Esophagus muscularis mucosa (tissue), 4 donors: Measurements from ENCODE around the gene PYURF. TPM values are rescaled to one million over a fixed set of nuclear protein-coding genes. Genes with fewer than 3 reads are reported as not detected.

Experiments
- DNase-seq: peaks from one replicate; pipeline ENCODE4 v3.0.0-alpha.2; 2017; ENCODE audit errors: extremely low spot score
- H3K27ac ChIP-seq, 4 donors: fragments of 200-600 bp; sonication (generic); replicated peaks in 1 of 4; 1 replicate in 3 of 4; 2 replicates in 1 of 4; pipeline ENCODE4 v1.5.1; 2016 to 2019; ENCODE audit warnings: mild to moderate bottlenecking in 1 of 4
- H3K27me3 ChIP-seq, 4 donors: fragments of 200-600 bp; sonication (generic); one replicate each; pipeline versions ENCODE4 v1.5.1 to v1.6.0; 2016 to 2019
- H3K36me3 ChIP-seq, 4 donors: fragments of 200-600 bp; sonication (generic); one replicate each; pipeline ENCODE4 v1.5.1; 2016 to 2019
- H3K4me1 ChIP-seq, 4 donors: fragments of 200-600 bp; sonication (generic); one replicate each; pipeline ENCODE4 v1.5.1; 2016 to 2019
- H3K4me3 ChIP-seq, 4 donors: fragments of 200-600 bp; sonication (generic); 1 replicate in 2 of 4; 2 replicates in 2 of 4; pipeline ENCODE4 v1.5.1; 2016 to 2019; ENCODE audit warnings: mild to moderate bottlenecking in 4 of 4, moderate library complexity in 1 of 4
- H3K9me3 ChIP-seq, 4 donors: fragments of 200-600 bp; sonication (generic); 1 replicate in 3 of 4; 2 replicates in 1 of 4; pipeline ENCODE4 v1.5.1; 2016 to 2019
- EP300 ChIP-seq: sonication (generic); formaldehyde crosslinking; IDR thresholded peaks from one replicate; pipeline ENCODE4 v1.6.1; 2017; ENCODE audit warnings: antibody characterized with exemption
- POLR2A ChIP-seq: fragments of 450-650 bp; IDR thresholded peaks from one replicate; pipeline ENCODE4 v1.6.1; 2017; ENCODE audit warnings: antibody characterized with exemption, moderate library complexity, mild to moderate bottlenecking, low read depth
- POLR2AphosphoS5 ChIP-seq, 2 donors: sonication (generic); formaldehyde crosslinking; IDR thresholded peaks; one replicate each; pipeline ENCODE4 v1.6.1; 2017; ENCODE audit warnings: antibody characterized with exemption in 2 of 2
- WGBS: methylation state at CpG from one replicate; pipeline ENCODE4 v1.1.5; 2018; 5-methylcytosine and 5-hydroxymethylcytosine counted together
- intact Hi-C: fragments of 100-400 bp; cut with DNase I; formaldehyde crosslinking; loops from one replicate; pipeline ENCODE4 v1.15.1; 2023
- total RNA-seq, 4 donors: library from RNA; depleted of rRNA; stranded (reverse); fragments of >200 nt; gene quantifications; one replicate each; pipeline versions ENCODE4 v1.1.0 to v1.2.1, GENCODE V29; 2016
- TF ChIP-seq, protein P1 (sequence below), 3 experiments: fragments of 200-600 bp in 2 of 3; fragments of 450-650 bp in 1 of 3; sonication (generic) in 2 of 3; IDR thresholded peaks; one replicate each; pipeline ENCODE4 v1.5.1; 2017 to 2019; ENCODE audit warnings: antibody characterized with exemption in 3 of 3, mild to moderate bottlenecking in 2 of 3, moderate library complexity in 1 of 3

PYURF gene
- total RNA-seq, 4 donors from 2014 or later, result 65.2 to 95.9 (median 80.3) TPM

DNA sequence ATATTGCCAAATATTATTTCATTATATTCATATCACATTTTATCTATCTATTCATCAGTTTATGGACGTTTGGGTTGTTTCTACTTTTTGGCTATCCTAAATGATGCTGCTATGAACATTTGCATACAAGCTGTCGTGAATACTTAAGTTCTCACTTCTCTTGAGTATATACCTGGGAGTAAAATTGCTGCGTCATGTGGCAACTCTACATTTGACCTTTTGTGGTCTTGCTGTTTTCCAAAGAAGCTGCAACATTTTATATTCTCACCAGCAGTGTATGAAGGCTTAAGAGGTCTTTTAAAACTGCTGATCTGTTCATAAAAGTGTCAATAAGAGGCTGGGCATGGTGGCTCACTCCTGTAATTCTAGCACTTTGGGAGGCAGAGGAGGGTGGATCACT lies 5.8 kb downstream of the PYURF start:
- H3K36me3 ChIP-seq, result peaks cover 5 to 32% (median 14%) of the 10 kb centered on the region in 4 donors
- 76% methylated on average over 3 of the region's 3 CpGs for WGBS
- intact Hi-C loops, result loop anchor here (2.0 to 5.0 kb wide), 2 partner anchors 151 to 299 kb away; no protein-coding TSS in a partner anchor
- no peak overlapping the region for H3K4me3 ChIP-seq
- H3K27ac ChIP-seq, result no peak overlapping the region
- no peaks in the 10 kb centered on the region for H3K9me3 ChIP-seq
- no peak for DNase-seq
- TF ChIP-seq, protein P1, sequence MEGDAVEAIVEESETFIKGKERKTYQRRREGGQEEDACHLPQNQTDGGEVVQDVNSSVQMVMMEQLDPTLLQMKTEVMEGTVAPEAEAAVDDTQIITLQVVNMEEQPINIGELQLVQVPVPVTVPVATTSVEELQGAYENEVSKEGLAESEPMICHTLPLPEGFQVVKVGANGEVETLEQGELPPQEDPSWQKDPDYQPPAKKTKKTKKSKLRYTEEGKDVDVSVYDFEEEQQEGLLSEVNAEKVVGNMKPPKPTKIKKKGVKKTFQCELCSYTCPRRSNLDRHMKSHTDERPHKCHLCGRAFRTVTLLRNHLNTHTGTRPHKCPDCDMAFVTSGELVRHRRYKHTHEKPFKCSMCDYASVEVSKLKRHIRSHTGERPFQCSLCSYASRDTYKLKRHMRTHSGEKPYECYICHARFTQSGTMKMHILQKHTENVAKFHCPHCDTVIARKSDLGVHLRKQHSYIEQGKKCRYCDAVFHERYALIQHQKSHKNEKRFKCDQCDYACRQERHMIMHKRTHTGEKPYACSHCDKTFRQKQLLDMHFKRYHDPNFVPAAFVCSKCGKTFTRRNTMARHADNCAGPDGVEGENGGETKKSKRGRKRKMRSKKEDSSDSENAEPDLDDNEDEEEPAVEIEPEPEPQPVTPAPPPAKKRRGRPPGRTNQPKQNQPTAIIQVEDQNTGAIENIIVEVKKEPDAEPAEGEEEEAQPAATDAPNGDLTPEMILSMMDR (IDR thresholded peaks at IDR 0.05), result no peak
- TF ChIP-seq POLR2A, result no peak
- TF ChIP-seq EP300, result no peak
- no peak for TF ChIP-seq POLR2AphosphoS5 (IDR thresholded peaks at IDR 0.05)
- H3K27me3 ChIP-seq, result no peaks in the 10 kb centered on the region
- H3K4me1 ChIP-seq, result peaks cover 6 to 22% (median 20%) of the 10 kb centered on the region in 4 donors

DNA sequence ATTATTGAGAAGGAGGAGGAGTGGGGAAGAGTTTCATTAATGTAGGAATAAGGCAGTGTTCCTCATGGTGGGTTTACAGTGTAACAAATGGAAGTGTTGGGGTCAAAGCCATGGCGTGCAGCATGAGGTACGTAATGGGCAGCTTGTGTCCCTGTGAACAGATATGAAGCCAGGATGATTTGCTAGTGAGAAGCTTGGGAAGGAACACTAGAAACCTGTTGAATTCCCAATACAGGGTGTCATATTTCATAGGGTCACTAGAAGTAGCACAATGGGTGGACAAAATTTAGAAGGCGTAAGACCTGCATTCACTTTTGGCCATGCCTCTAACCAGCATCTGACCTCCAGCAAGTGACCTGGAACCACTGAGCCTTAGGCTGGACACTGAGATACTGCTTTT lies 6.8 kb downstream of the PYURF start:
- Histone ChIP-seq H3K9me3 (no peaks in the 10 kb centered on the region), H3K27ac (no peak overlapping the region), H3K4me1 (peaks cover 0 to 11% (median 10%) of the 10 kb centered on the region in 4 donors), H3K27me3 (no peaks in the 10 kb centered on the region), H3K36me3 (peaks cover 5 to 32% (median 14%) of the 10 kb centered on the region in 4 donors), H3K4me3 (no peak overlapping the region)
- no peak for DNase-seq
- WGBS, result 88% methylated on average over 3 of the region's 3 CpGs
- no peak for TF ChIP-seq POLR2A
- intact Hi-C loops, result loop anchor here (2.0 to 5.0 kb wide), 2 partner anchors 149 to 298 kb away; no protein-coding TSS in a partner anchor

DNA sequence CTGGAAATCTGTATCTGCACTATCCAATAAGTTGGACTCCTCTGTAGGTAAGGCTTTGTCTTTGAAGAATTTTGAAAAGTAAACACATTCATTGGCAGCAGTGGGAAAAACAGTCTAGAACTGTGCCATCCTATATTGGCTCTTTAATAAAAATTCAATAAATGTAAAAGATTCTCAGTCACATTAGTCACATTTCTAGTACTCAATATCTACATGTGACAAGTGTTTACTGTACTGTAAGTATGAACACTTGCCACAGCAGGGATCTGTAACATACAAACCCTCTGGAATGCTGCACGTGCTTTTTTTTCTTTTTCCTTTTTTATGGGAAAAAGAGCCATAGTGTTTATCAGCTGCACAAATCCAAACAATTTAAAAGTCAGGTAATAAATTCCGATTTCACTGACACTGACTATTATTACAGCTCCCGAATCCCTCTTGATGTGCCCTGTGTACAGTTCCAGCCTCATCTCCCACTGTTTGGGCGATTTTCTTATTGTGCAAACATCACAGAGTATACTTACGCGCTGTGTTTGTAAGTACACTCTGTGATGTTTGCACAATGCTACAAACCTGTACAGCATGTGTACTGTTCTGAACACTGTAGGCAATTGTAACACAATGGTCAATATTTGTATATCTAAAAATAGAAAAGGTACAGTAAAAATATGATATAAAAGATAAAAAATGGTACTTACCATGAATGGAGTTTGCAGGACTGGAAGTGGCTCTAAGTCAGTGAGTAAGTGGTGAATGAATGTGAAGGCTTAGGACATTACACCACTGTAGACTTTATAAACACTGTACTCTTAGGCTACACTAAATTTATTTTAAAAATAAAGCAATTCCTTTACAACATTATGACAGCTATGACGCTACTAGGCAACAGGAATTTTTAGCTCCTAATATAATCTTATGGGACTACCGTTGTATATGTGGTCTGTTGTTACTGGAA lies 8.7 kb downstream of the PYURF start:
- peaks cover 0 to 6% (median 4%) of the 10 kb centered on the region in 4 donors for H3K4me1 ChIP-seq
- H3K27me3 ChIP-seq, result no peaks in the 10 kb centered on the region
- no peak overlapping the region for H3K4me3 ChIP-seq
- H3K9me3 ChIP-seq, result no peaks in the 10 kb centered on the region
- WGBS, result 74% methylated on average over 8 of the region's 8 CpGs
- no peak overlapping the region for H3K27ac ChIP-seq
- intact Hi-C loops, result loop anchor here (5.0 kb wide), 2 partner anchors 138 to 148 kb away; partner anchors contain the start of gene HERC6
- no peak for DNase-seq
- peaks cover 0 to 13% (median 4%) of the 10 kb centered on the region in 4 donors for H3K36me3 ChIP-seq
- TF ChIP-seq POLR2AphosphoS5 (IDR thresholded peaks at IDR 0.05) (no peak), POLR2A (no peak), EP300 (no peak)
- TF ChIP-seq, protein P1 (IDR thresholded peaks at IDR 0.05), result no peak

DNA sequence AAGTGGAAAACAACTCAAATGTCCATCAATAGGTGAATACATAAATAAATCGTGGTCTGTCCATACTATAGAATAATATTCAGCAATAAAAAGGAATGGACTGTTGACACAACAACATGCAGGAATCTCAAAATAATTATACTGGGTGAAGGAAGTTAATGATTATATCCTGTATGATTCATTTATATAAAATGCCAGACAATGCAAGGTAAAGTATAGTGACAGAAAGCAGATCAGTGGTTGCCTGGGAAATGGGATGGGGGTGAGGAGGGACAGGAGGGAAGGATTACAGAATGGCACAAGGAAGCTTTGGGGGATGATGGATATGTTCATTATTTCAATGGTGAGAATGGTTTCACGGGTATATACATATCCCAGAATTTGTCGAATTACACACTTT lies 12.3 kb downstream of the PYURF start:
- peaks cover 0 to 6% (median 4%) of the 10 kb centered on the region in 4 donors for H3K4me1 ChIP-seq
- 84% methylated on average over 3 of the region's 3 CpGs for WGBS
- no peaks in the 10 kb centered on the region for H3K9me3 ChIP-seq
- no peaks in the 10 kb centered on the region for H3K27me3 ChIP-seq
- DNase-seq, result no peak
- no peak overlapping the region for H3K4me3 ChIP-seq
- intact Hi-C loops, result loop anchor here (5.0 kb wide), 1 partner anchor 134 kb away; the partner anchor contains the start of gene HERC6
- H3K36me3 ChIP-seq, result peaks cover 0 to 4% (median 0%) of the 10 kb centered on the region in 4 donors
- no peak for TF ChIP-seq EP300
- no peak for TF ChIP-seq POLR2AphosphoS5 (IDR thresholded peaks at IDR 0.05)
- TF ChIP-seq, protein P1 (IDR thresholded peaks at IDR 0.05), result no peak
- no peak for TF ChIP-seq POLR2A
- no peak overlapping the region for H3K27ac ChIP-seq

DNA sequence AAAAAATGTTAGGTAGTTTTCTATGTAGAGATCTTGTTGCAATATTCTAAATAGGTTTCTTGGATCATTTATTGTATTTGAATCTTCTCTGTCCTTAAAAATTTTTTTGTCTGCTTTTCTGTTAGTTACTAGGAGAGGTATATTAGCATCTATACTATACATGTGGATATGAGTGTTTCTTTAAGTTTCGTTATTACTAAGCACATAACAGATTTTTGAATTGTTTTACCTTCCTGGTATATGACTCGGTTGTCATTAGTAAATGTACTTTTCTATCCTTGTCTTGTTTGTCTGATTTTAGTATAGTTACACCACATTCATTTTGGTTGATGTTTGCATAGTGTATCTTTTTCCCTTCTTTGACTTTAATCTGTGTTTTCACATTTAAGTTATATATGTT lies 20.2 kb downstream of the PYURF start:
- TF ChIP-seq POLR2A (no peak), POLR2AphosphoS5 (IDR thresholded peaks at IDR 0.05) (no peak), EP300 (no peak)
- TF ChIP-seq, protein P1 (IDR thresholded peaks at IDR 0.05), result no peak
- WGBS, result 94% methylated on average over 2 of the region's 2 CpGs
- Histone ChIP-seq H3K27me3 (no peaks in the 10 kb centered on the region), H3K4me1 (no peaks in the 10 kb centered on the region), H3K4me3 (no peak overlapping the region), H3K36me3 (peaks cover 0 to 36% (median 10%) of the 10 kb centered on the region in 4 donors), H3K9me3 (no peaks in the 10 kb centered on the region), H3K27ac (no peak overlapping the region)
- no peak for DNase-seq
- intact Hi-C loops, result no loop called here
